Occipital lobe (tissue), 2 donors: ENCODE measurements around the gene PRICKLE4. TPM values are rescaled to one million over a fixed set of nuclear protein-coding genes. Genes with fewer than 3 reads are reported as not detected.
"Not testable (repeated sequence)": the region's sequence is repeated elsewhere in the genome, so short reads cannot be mapped to it uniquely, and the experiment has no call there.

Experiments
- DNase-seq: peaks from one replicate; lab custom pipeline; 2025; lab: John Stamatoyannopoulos, UW
- total RNA-seq: library from RNA; depleted of rRNA; stranded (reverse); fragments of >200 nt; gene quantifications from one replicate; pipeline ENCODE4 v1.2.3, GENCODE V29; 2014

The PRICKLE4 gene
- total RNA-seq, 1 donor from 2014 or later = 0.62 TPM

DNA sequence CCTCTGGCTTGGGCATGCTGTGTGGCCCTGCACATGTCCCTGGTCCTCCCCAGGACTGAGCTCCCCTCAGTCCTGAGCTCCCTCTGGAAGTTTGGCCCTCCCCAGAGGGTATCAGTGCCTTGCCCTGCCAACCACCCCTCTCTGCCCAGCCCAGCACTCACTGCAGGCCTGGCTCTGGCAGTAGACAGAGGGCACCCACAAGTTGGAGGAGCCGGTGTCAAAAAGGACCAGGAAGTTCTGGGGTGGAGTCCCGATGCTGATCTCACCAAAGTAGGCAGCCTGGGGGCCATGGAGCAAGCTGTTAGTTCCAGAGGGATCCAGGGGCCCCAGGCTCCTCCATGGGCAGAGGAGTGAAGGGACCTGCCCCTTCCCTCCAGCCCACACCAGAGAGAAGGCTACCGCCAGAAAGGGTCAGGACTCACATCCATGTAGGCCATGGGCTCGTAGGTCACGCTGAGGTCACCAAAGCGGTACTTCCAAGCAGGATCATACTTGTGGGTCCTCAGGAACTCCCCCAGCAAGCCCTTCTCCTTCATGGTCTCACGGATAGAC, 36.3 kb upstream of the PRICKLE4 start:
- DNase-seq = no peak

DNA sequence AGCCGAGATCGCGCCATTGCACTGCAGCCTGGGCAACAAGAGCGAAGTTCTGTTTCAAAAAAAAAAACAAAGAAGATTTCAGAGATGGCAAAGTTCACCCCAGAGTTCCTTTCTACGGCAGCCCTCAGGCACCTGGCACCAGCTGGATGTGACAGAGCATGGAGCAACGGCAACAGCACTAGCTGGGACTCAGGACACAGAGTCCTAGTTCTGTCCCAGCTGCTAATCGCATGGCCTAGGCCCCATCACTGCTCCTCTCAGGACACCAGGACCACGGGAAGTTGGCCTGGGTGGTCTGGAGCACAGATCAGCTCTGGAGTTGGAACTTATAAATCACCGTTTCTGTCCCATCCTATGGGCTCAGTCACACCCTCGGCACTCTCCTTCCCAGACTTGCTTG, 34.5 kb upstream of the PRICKLE4 start:
- DNase-seq = no peak

GRCh38 chr6:41747256-41748101, 33.1 kb upstream of the PRICKLE4 start, which contains the start of gene PGC:
TSS of gene PGC (minus strand) at chr6:41747397. CDS start at chr6:41747334, 63 bp downstream.
- no peak for DNase-seq

DNA sequence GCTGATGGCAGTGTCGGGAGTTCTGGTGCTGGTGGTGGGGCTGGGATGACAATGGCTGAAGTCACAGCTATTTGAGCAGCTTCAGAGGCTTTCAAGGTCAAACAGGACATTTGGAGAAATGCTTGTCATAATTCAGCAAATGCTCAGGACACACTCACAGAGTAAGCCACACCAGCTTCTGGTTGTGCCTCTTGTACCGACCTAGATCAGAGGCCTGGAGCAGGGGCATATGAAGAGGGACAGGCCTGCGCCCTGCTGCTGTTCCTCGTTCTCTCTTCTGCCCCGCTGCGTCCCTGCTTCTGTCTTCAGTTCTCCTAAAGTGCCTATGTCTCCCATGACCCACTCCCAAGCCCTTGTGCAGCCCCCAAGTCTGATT, 32.5 kb upstream of the PRICKLE4 start:
- no peak for DNase-seq

DNA sequence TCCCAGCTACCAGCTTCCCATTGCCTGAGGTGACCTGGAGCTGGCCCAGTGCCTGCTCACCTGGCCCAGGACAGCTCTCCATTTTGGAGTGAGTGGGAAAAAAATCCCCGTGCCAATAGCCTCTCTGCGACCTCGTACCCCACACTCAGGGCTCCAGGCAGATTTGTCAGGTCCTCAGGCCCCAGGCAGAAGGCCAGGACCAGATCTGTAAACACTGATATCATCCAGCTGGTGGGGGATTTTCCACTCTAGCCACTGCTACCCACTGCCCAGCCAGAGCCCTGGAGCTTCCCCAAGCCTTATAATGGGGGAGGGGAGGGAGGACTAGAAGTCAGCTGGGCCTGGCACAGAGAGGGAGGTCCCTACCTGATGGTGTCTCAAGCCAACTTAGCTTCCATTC, 32.0 kb upstream of the PRICKLE4 start:
- no peak for DNase-seq

DNA sequence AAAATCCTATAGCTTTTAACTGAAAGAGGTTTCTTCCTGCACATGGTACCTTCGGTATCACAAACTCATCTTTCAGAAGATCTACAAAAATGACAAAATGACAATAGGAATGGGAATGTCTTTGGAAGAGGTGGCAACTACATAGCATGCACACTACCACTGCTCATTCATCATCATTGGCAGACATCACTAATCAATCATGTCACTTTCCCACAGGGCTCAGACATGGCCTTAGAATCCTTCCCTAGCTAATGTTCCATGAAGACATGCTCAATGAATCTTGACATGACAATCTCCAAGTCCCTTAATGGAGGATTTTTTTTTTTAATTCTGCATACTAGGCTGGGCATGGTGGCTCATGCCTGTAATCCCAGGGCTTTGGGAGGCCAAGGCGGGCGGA, 30.2 kb upstream of the PRICKLE4 start:
- no peak for DNase-seq

DNA sequence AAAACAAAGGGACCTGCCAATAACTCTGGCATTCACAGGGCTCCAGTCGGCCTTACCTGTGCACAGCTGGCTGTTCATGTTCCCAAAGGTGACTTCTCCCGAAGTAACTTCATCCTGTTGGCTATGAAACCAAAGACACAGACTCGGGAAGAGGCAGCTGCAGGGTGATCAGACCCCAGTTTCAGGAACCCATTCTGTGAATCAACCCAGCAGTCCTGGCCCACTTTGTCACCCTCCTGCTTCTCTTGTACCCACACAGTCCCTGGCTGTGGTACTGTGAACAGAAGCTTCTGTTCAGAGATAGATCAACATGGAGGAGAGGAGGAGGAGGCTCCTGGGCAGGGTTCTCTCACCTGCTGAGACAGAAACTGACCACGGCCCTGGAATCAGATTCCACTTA, 24.7 kb upstream of the PRICKLE4 start:
- DNase-seq = no peak

GRCh38 chr6:41756354-41756753, 24.2 kb upstream of the PRICKLE4 start:
- no peak for DNase-seq

DNA sequence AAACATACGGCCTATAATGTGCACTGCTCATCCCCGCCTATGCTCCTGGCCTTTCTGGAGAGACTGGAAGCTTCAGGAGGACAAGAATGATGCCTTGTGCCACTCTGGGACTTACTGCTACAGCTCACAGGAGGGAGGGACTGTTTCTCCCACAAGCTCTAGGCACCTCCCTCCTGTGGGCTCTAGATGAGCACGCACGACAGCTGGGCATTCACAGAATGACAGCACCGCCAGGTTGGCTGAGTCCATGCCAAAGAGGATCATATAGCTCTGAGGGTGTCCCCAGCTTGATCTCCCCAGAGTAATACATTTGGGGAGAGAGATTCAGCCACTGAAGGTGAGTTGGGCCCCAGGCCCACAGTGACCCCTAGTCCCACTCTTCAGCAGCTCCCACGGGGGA, 23.3 kb upstream of the PRICKLE4 start:
- no peak for DNase-seq

- DNase-seq = no peak
Measured at GRCh38 chr6:41757931-41758640, 22.5 kb upstream of the PRICKLE4 start.

GRCh38 chr6:41758641-41759035, 21.9 kb upstream of the PRICKLE4 start:
- no peak for DNase-seq

DNA sequence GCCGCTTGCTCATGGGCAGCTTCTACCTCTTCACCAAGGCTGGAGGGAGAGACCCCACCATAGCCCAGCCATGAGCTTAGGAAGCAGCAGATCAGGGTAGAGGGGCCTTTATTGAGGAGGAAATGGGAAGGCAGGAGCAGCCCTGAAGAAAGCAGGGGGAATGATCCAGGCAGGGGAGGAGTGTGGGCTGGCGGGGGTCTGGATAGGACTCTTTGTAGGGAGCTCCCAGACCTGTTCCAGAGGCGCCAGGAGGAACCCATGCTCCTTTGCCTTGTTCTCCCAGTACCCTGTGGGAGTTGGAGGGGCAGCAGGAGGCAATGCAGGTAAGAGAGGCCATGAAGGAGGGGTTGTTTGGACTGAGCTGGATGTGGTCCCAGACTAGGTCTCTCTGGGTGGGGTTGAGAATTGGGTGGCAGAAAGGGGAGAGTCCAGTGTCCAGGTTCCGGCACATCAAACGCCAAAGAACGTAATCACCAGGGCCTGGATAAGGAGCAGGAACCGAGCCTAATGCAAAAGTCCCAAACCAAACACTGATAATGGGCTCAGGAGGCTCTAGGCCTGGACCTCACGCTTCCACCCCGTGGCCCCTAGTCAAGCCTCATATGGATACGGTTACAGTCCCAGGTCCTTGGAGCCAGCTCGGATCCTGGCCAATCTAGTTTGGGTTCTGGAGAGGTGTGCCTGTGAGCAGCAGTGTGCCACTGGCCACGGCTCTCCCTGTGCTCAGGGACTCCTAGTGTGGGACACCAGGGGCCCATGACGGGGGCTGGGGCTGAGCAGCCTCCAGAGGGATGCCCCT, 21.3 kb upstream of the PRICKLE4 start:
- no peak for DNase-seq

DNA sequence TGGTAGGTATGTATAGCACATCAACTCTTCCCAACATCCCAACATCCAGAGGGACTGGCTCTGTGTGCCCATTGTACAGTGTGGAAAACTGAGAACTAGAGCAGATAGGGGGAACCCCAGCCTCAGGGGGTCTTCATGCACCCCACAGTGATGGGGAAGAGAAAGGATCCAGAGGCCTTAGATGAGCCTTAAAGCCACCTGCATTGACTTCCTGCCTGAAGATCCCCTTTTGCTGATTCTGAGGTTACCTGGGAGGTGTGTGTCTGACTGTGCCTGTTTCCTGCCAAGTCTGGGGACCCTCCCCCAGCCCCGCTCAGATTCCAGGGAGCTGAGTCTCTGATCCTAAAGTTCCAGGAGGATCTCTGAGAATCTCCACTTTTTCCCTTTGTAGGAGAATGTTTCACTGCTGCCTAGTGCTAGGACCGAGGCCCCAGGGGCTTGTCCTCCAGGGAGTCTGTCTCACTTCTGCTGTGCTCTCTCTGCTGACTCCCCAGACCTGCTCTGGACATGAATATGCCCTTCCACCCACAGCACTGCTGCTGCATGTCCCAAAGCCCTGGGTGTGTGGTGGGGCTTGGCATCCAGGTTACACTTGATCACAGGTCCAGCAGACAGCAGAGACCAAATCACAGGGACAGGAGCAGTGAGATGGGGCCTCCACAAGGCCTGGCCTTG, 20.5 kb upstream of the PRICKLE4 start:
- DNase-seq = no peak

DNA sequence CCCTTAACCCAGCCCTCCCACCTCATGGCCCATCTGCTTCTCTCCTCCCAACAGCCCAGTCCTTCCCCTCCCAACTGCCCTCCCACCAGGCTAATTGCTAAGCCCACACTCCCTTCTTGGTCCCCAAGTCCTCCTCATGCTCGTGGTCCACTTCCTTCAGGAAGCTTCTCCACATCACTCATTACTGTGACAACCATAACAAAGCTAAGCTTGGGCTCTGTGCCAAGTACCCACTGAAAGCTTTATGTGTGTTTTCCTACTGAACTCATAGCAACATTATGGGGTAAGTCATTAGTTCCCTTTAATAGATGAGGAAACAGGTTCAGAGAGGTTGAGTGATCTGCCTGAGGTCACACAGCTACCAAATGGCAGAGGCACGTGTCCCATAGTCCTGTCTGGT, 17.1 kb upstream of the PRICKLE4 start:
- no peak for DNase-seq

GRCh38 chr6:41766043-41766664, 14.4 kb upstream of the PRICKLE4 start:
- DNase-seq = not testable (repeated sequence)

GRCh38 chr6:41767112-41767833, 13.3 kb upstream of the PRICKLE4 start:
- no peak for DNase-seq

GRCh38 chr6:41768545-41769308, 11.9 kb upstream of the PRICKLE4 start:
- DNase-seq = no peak

DNA sequence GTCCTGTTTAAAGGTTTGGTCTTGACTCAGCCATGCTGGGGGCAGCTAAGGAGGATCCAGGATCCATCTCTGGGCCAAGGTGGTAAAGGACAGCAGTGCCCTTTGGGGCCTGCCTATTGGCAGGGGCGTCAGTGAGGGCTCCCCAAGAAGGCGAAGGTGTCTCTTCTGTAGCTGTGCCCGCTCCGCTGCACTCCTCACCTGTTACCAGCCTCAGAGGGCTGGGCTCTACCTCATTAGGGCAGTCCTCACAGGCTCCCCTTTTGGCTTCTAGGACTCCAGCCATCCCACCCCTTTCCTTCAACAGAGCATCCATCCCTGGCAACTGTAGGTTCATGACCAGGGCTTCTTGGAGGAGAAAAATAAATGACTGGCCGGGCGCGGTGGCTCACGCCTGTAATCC, 11.2 kb upstream of the PRICKLE4 start:
- DNase-seq = no peak

DNA sequence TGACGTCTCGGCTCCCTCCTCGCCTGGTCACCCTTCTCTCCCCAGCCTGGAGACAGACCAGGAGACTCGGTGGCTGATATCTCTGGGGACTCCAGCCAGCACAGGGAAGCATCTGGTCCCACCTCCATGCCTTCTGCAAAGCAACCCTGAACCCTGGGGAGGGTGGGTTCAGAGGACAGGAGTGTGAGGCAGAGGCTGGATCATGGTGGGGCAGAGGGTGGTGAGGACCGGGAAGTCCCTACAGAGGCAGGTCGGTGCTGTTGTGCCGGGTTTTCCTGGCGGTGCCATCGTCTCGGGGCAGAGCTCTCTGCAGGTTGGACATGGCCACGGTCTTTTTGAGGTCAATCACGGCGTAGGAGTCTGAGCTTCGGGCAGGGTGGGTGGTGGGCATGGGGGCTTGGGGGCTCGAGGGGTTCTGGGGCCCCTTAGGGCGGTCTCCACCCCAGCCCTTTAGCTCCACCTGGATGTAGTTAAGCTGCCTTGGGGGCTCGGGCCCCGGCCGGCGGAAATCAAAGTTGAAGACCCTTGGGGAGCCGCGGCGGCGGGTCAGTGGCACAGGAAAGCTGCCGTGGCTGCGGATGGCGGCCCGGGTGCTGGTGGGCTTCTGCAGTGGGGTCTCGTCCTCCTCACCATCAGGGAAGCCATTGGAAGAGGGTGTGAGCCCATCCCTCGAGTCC, 10.1 kb upstream of the PRICKLE4 start:
- DNase-seq = no peak
